SK-N-SH (cell line): ENCODE results near the gene SIGLEC10. TPM values are rescaled to one million over a fixed set of nuclear protein-coding genes. Genes with fewer than 3 reads are reported as not detected.
"Not testable (repeated sequence)": the region's sequence is repeated elsewhere in the genome, so short reads cannot be mapped to it uniquely, and the experiment has no call there.

ENCODE experiments used
- CTCF ChIA-PET: fragments of 300-600, 350-600 bp; formaldehyde crosslinking; extraction: SDS; loops from one replicate; lab custom pipeline; 2021; lab: Yijun Ruan, JAX
- POLR2A ChIA-PET: fragments of 350-600 bp; sonication (Branson Sonifier 250); formaldehyde crosslinking; extraction: SDS; loops from one replicate; lab custom pipeline; 2020; ENCODE audit warnings: antibody characterized with exemption, inconsistent platforms; lab: Yijun Ruan, JAX
- DNase-seq: peaks from one replicate; pipeline ENCODE4 v3.0.0; 2012
- H2AFZ ChIP-seq: fragments of 200-600 bp; sonication (generic); 2 replicates; pipeline ENCODE4 v1.8.1; 2016; ENCODE audit warnings: antibody characterized with exemption, mild to moderate bottlenecking, low read depth
- H3F3A ChIP-seq: fragments of 200-600 bp; sonication (generic); replicated peaks from 2 replicates; pipeline ENCODE3; 2016; ENCODE audit warnings: antibody characterized with exemption, mild to moderate bottlenecking; ENCODE audit not compliant: insufficient read depth
- H3K27ac ChIP-seq, 2 experiments: fragments of 200-500 bp in 1 of 2; fragments of 200-600 bp in 1 of 2; sonication (Bioruptor generic) in 1 of 2; sonication (generic), shearing (Covaris generic) in 1 of 2; 2 replicates each; pipeline versions ENCODE4 v1.5.1 to v1.6.1; 2014 to 2016; ENCODE audit warnings: low read depth in 2 of 2, inconsistent platforms in 1 of 2, low read length in 1 of 2, mild to moderate bottlenecking in 1 of 2, mixed read lengths in 1 of 2
- H3K27me3 ChIP-seq: fragments of 200-600 bp; sonication (generic), shearing (Covaris generic); 2 replicates; pipeline ENCODE4 v1.6.1; 2016; ENCODE audit warnings: mixed run types; ENCODE audit not compliant: insufficient read depth
- H3K36me3 ChIP-seq, 2 experiments: fragments of 200-500 bp in 1 of 2; fragments of 200-600 bp in 1 of 2; sonication (Bioruptor generic) in 1 of 2; sonication (generic) in 1 of 2; replicated peaks in 1 of 2; 2 replicates each; pipeline versions ENCODE3 to v1.5.1; 2014 to 2016; ENCODE audit warnings: low read length in 1 of 2, mild to moderate bottlenecking in 1 of 2; ENCODE audit not compliant: insufficient read depth in 2 of 2, control insufficient read depth in 1 of 2
- H3K4me1 ChIP-seq, 2 experiments: fragments of 200-500 bp in 1 of 2; fragments of 200-600 bp in 1 of 2; sonication (Bioruptor generic) in 1 of 2; sonication (generic), shearing (Covaris generic) in 1 of 2; 2 replicates each; pipeline versions ENCODE4 v1.5.1 to v1.6.1; 2014 to 2016; ENCODE audit warnings: low read depth in 1 of 2, low read length in 1 of 2, mixed run types in 1 of 2; ENCODE audit not compliant: insufficient read depth in 2 of 2, control insufficient read depth in 1 of 2
- H3K4me2 ChIP-seq: fragments of 200-600 bp; sonication (generic), shearing (Covaris generic); 2 replicates; pipeline ENCODE4 v1.6.1; 2017; ENCODE audit warnings: mixed run types
- H3K4me3 ChIP-seq, 2 experiments: fragments of 200-500 bp in 1 of 2; fragments of 200-600 bp in 1 of 2; sonication (Bioruptor generic) in 1 of 2; sonication (generic), shearing (Covaris generic) in 1 of 2; 2 replicates each; pipeline versions ENCODE4 v1.5.1 to v1.8.1; 2014 to 2016; ENCODE audit warnings: low read depth in 2 of 2, inconsistent platforms in 1 of 2, low read length in 1 of 2, mild to moderate bottlenecking in 1 of 2, mixed read lengths in 1 of 2, moderate library complexity in 1 of 2
- H3K79me2 ChIP-seq: fragments of 200-600 bp; sonication (generic); 2 replicates; pipeline ENCODE4 v1.8.1; 2017; ENCODE audit warnings: mild to moderate bottlenecking; ENCODE audit not compliant: insufficient read depth
- H3K9ac ChIP-seq: fragments of 200-600 bp; sonication (generic); 2 replicates; pipeline ENCODE4 v1.6.1; 2017; ENCODE audit warnings: mixed run types
- H3K9me2 ChIP-seq: fragments of 200-600 bp; sonication (generic); 2 replicates; pipeline ENCODE4 v1.6.1; 2017; ENCODE audit warnings: mixed run types
- H3K9me3 ChIP-seq: fragments of 200-600 bp; sonication (generic); 2 replicates; pipeline ENCODE4 v1.6.1; 2017; ENCODE audit warnings: mixed run types, mild to moderate bottlenecking, moderate library complexity
- H4K20me1 ChIP-seq: fragments of 200-600 bp; sonication (generic); 2 replicates; pipeline ENCODE4 v1.6.1; 2017; ENCODE audit warnings: mild to moderate bottlenecking, mixed run types; ENCODE audit not compliant: insufficient read depth
- EP300 ChIP-seq, 2 experiments: IDR thresholded peaks; 2 replicates each; pipeline versions ENCODE4 v1.4.0 to v1.6.1; 2012; ENCODE audit warnings: borderline replicate concordance in 1 of 2, low read depth in 1 of 2, low read length in 1 of 2
- FOSL2 ChIP-seq: IDR thresholded peaks from 2 replicates; pipeline ENCODE4 v1.4.0; 2012; ENCODE audit warnings: low read depth, mild to moderate bottlenecking, moderate library complexity, borderline replicate concordance
- GATA2 ChIP-seq: sonication (generic); formaldehyde crosslinking; IDR thresholded peaks from 2 replicates; pipeline ENCODE4 v1.5.0; 2020; ENCODE audit warnings: mild to moderate bottlenecking, missing genetic modification reagents
- RAD21 ChIP-seq: IDR thresholded peaks from 2 replicates; pipeline ENCODE4 v1.6.1; 2012; ENCODE audit warnings: mild to moderate bottlenecking, low read length
- REST ChIP-seq: IDR thresholded peaks from 2 replicates; pipeline ENCODE4 v1.6.1; 2012; ENCODE audit warnings: mild to moderate bottlenecking, low read depth, low read length, moderate library complexity
- TEAD4 ChIP-seq: IDR thresholded peaks from 2 replicates; pipeline ENCODE4 v1.4.0; 2012; ENCODE audit warnings: mild to moderate bottlenecking, borderline replicate concordance; ENCODE audit not compliant: insufficient read depth
- WGBS: methylation state at CpG from one replicate; pipeline ENCODE4 v1.1.6; 2017; ENCODE audit warnings: low lambda C conversion rate; 5-methylcytosine and 5-hydroxymethylcytosine counted together
- polyA plus RNA-seq, 3 experiments: library from polyadenylated mRNA; depleted of rRNA; stranded (reverse); fragments of >200 nt; gene quantifications; 2 replicates each; pipeline ENCODE4 v1.2.3, GENCODE V29; 2012
- TF ChIP-seq, protein P1 (sequence below): fragments of 150-350 bp; IDR thresholded peaks from 2 replicates; pipeline ENCODE4 v1.6.1; 2016; ENCODE audit warnings: mild to moderate bottlenecking, low read depth, low read length
- TF ChIP-seq, protein P2 (sequence below): IDR thresholded peaks from 2 replicates; pipeline ENCODE4; 2012

SIGLEC10 gene
- polyA plus RNA-seq, 1 of the 3 experiments (the other 2 are of a cell fraction) = not detected

DNA sequence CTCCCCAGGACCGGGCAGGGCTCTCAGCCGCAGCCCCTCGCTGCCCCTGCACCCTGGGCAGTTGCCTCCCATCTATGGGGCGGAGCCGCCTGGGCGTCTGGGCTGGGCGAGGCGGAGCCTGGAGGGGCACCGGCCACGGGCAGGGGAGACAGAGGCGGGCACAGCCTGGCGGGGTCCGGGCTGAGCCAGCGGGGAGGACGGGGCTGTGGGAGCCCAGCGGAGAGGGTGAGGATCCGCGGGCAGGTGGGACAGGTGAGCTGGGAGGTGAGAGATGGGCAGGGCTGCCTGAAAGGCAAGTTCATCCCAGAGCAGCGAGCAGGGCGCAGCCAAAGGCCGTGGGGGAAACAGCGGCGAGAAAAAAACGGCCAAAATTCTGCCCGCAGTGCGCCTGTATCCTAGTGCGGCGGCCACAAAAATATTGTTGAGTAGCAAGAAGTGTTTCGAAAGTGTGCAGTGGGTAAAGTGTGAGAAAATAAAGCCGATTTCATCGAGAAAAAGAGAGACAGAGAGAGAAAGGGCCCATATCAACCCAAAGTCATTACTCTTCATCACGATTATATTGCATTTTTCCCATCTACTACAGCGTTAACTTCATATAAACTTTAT lies 46.6 kb upstream of the SIGLEC10 start:
- H3K9ac ChIP-seq, DNase-seq: not testable (repeated sequence)
- peaks cover 36% of the 10 kb centered on the region for H3K27me3 ChIP-seq

GRCh38 chr19:51462681-51463080 lies 45.2 kb upstream of the SIGLEC10 start:
- no peak overlapping the region for H2AFZ ChIP-seq
- no peaks in the 10 kb centered on the region for H3K9me2 ChIP-seq
- DNase-seq = no peak
- no peaks in the 10 kb centered on the region for H3F3A ChIP-seq
- no peaks in the 10 kb centered on the region for H3K79me2 ChIP-seq
- CTCF ChIA-PET = interaction anchor here (0.7 to 7.0 kb wide), 5 partner anchors 9 to 194 kb away, joined by 3 to 37 read pairs (median 3); no protein-coding TSS in a partner anchor
- peaks cover 36% of the 10 kb centered on the region for H3K27me3 ChIP-seq
- POLR2A ChIA-PET = no interaction called here
- no peaks in the 10 kb centered on the region; a peak in 1 of 4 replicates for H3K4me1 ChIP-seq
- no peaks in the 10 kb centered on the region for H3K36me3 ChIP-seq
- no peak overlapping the region for H3K9ac ChIP-seq
- TF ChIP-seq FOSL2 = no peak
- TF ChIP-seq, protein P1, sequence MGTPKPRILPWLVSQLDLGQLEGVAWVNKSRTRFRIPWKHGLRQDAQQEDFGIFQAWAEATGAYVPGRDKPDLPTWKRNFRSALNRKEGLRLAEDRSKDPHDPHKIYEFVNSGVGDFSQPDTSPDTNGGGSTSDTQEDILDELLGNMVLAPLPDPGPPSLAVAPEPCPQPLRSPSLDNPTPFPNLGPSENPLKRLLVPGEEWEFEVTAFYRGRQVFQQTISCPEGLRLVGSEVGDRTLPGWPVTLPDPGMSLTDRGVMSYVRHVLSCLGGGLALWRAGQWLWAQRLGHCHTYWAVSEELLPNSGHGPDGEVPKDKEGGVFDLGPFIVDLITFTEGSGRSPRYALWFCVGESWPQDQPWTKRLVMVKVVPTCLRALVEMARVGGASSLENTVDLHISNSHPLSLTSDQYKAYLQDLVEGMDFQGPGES = no peak
- no peak for TF ChIP-seq TEAD4
- TF ChIP-seq, protein P2, sequence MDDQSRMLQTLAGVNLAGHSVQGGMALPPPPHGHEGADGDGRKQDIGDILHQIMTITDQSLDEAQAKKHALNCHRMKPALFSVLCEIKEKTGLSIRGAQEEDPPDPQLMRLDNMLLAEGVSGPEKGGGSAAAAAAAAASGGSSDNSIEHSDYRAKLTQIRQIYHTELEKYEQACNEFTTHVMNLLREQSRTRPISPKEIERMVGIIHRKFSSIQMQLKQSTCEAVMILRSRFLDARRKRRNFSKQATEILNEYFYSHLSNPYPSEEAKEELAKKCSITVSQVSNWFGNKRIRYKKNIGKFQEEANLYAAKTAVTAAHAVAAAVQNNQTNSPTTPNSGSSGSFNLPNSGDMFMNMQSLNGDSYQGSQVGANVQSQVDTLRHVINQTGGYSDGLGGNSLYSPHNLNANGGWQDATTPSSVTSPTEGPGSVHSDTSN = no peak
- TF ChIP-seq RAD21 = no peak
- TF ChIP-seq GATA2 (CRISPR knock-in tag) = no peak
- WGBS = 21% methylated on average over 9 of the region's 10 CpGs
- no peaks in the 10 kb centered on the region for H3K9me3 ChIP-seq
- H3K4me3 ChIP-seq = no peak overlapping the region
- no peaks in the 10 kb centered on the region for H4K20me1 ChIP-seq
- no peak overlapping the region for H3K27ac ChIP-seq
- H3K4me2 ChIP-seq = no peak overlapping the region

More for the DNA sequence above, 46.6 kb upstream of the SIGLEC10 start:
- H3K27ac ChIP-seq, POLR2A ChIA-PET, H3K4me2 ChIP-seq, H3K4me3 ChIP-seq, H3K9me3 ChIP-seq, H3F3A ChIP-seq, H4K20me1 ChIP-seq, H3K79me2 ChIP-seq, H2AFZ ChIP-seq, H3K36me3 ChIP-seq, H3K4me1 ChIP-seq, H3K9me2 ChIP-seq: not testable (repeated sequence)
- WGBS = 23% methylated on average over 15 of the region's 33 CpGs
- CTCF ChIA-PET = interaction anchor here (1.3 kb wide), 1 partner anchor 197 kb away, joined by 3 read pairs; no protein-coding TSS in a partner anchor

- H2AFZ ChIP-seq = no peak overlapping the region
- no peaks in the 10 kb centered on the region; a peak in 1 of 4 replicates for H3K4me1 ChIP-seq
- H3K4me2 ChIP-seq = no peak overlapping the region
- H3K9me2 ChIP-seq = no peaks in the 10 kb centered on the region
- DNase-seq = no peak
- no peaks in the 10 kb centered on the region for H3K9me3 ChIP-seq
- ChIA-PET POLR2A (no interaction called here), CTCF (interaction anchor here (0.9 to 7.0 kb wide), 5 partner anchors 9 to 195 kb away, joined by 3 to 37 read pairs (median 4); no protein-coding TSS in a partner anchor)
- 12% methylated on average over 5 of the region's 7 CpGs for WGBS
- H3K27ac ChIP-seq = no peak overlapping the region
- TF ChIP-seq REST (no peak), EP300 (IDR thresholded peaks at IDR 0.05; ENCODE audit: borderline replicate concordance in 1 of 2, low read depth in 1 of 2, low read length in 1 of 2) (no peak)
- no peaks in the 10 kb centered on the region for H3K36me3 ChIP-seq
- no peaks in the 10 kb centered on the region for H3F3A ChIP-seq
- no peaks in the 10 kb centered on the region for H3K79me2 ChIP-seq
- no peaks in the 10 kb centered on the region for H4K20me1 ChIP-seq
- H3K9ac ChIP-seq = no peak overlapping the region
- no peak overlapping the region for H3K4me3 ChIP-seq
- H3K27me3 ChIP-seq = peaks cover 38% of the 10 kb centered on the region
These were observed 44.8 kb upstream of the SIGLEC10 start for GRCh38 chr19:51462276-51462675.
